ENCODE measurements around the gene ZNF470. TPM values are rescaled to one million over a fixed set of nuclear protein-coding genes. Genes with fewer than 3 reads are reported as not detected.

Gene ZNF470
- total RNA-seq, 4 donors from 2014 or later, result 1.3 to 2.6 (median 1.9) TPM

DNA sequence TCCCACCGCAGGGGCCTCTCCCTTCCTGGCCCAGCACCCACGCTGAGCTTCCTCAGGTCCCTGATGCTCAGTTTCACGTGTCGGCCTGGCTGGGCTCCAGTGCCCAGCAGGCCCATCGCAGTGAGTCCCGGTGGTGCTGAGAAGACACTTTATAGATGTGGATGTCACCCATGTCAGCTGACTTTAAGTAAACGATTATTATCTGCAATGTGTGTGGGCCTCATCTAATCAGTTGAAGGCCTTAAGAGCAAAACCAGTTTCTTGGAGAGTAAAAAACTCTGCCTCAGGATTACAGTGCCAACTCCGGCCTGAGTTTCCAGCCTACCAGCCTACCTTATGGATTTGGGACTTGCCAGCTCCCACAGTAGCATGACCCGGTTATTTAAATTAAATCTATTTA is 58.4 kb downstream of the ZNF470 start:
- 96 to 97% methylated on average over 9 of the region's 9 CpGs for WGBS, 2 donors
- H3K4me3 ChIP-seq (ENCODE audit: low read depth, poor library complexity, severe bottlenecking), result no peak overlapping the region
- intact Hi-C loops (cut with DNase I; ENCODE audit: low total_unique reads), result no loop called here
- DNase-seq (ENCODE audit: low spot score in 2 of 2), result peak in 1 of 2 donors; percentile 37
- TF ChIP-seq, protein P1, sequence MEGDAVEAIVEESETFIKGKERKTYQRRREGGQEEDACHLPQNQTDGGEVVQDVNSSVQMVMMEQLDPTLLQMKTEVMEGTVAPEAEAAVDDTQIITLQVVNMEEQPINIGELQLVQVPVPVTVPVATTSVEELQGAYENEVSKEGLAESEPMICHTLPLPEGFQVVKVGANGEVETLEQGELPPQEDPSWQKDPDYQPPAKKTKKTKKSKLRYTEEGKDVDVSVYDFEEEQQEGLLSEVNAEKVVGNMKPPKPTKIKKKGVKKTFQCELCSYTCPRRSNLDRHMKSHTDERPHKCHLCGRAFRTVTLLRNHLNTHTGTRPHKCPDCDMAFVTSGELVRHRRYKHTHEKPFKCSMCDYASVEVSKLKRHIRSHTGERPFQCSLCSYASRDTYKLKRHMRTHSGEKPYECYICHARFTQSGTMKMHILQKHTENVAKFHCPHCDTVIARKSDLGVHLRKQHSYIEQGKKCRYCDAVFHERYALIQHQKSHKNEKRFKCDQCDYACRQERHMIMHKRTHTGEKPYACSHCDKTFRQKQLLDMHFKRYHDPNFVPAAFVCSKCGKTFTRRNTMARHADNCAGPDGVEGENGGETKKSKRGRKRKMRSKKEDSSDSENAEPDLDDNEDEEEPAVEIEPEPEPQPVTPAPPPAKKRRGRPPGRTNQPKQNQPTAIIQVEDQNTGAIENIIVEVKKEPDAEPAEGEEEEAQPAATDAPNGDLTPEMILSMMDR (IDR thresholded peaks at IDR 0.05), result no peak
- no peak for TF ChIP-seq POLR2A (IDR thresholded peaks at IDR 0.05)

DNA sequence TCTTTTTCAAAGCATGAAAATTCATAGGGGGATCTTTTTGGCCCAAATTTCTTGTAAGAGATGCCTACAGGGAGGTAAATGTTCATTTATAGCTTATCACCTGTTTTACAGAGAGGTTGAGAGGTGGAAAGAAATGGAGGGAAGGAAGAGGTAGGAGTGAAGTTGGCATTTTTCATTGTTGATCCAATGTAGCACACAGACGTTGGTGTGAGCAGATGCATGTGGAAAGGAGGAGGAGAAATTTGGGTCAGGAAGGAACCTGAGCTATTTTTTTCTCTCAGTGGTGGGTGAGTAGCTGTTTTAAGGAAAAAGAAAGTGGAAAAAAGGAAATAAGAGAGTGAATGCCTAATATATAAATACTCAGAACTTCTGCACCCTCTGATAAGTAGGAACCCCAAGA is 65.8 kb downstream of the ZNF470 start:
- intact Hi-C loops (cut with DNase I; ENCODE audit: low total_unique reads), result no loop called here
- H3K4me3 ChIP-seq (ENCODE audit: low read depth, poor library complexity, severe bottlenecking), result no peak overlapping the region
- no peak for DNase-seq (ENCODE audit: low spot score in 2 of 2)
- 26 to 31% methylated on average over 1 of the region's 1 CpG for WGBS, 2 donors
- TF ChIP-seq, protein P1 (IDR thresholded peaks at IDR 0.05), result no peak
- no peak for TF ChIP-seq POLR2A (IDR thresholded peaks at IDR 0.05)

DNA sequence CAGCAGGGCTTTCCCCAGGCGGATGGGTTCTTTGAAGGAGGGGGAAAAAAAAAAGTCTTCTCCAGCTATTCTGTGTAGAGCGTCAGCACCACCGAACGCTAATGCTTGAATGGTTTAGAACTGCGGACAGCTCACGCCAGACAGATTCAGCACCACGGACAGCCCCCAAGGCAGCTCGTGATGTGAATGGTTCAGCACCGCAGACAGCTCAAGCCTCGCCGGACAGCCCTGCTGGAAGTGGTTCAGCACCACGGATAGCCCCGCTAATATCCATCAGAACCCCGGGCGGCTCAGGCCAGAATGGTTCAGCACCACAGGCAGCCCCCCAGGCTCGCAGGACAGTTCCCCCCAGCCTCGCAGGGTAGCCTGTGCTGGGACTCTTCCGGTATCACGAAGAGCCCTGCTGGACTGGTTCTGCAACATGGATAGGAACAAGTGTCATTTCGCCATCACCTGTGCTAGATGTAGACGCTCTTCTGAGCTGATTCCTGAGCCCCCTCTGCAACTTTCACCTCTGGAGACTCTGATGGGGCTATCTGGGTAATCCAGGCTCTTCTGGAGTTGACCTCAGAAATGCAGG is 70.8 kb downstream of the ZNF470 start:
- no peak for TF ChIP-seq POLR2A (IDR thresholded peaks at IDR 0.05)
- TF ChIP-seq, protein P1 (IDR thresholded peaks at IDR 0.05), result no peak
- peak; percentile 15 to 81 for DNase-seq (ENCODE audit: low spot score in 2 of 2)
- 8 to 9% methylated on average over 11 to 21 of the region's 21 CpGs for WGBS, 2 donors
- intact Hi-C loops (cut with DNase I; ENCODE audit: low total_unique reads), result no loop called here
- H3K4me3 ChIP-seq (ENCODE audit: low read depth, poor library complexity, severe bottlenecking), result no peak overlapping the region

Other genes starting within 250 kb of the ZNF470 start
- 1 to 10 TPM; 2.9 to 5.4 (median 4.3) TPM for gene ZNF582, start 173.9 kb upstream of the ZNF470 start, total RNA-seq
- gene ZNF583, start 163.1 kb upstream of the ZNF470 start, total RNA-seq, result 1 to 10 TPM; 2.1 to 3.8 (median 2.6) TPM
- gene ZNF667, start 90.1 kb upstream of the ZNF470 start, total RNA-seq, result 1 to 10 TPM; 2.0 to 3.3 (median 3.0) TPM
- 1 to 10 TPM; 1.5 to 3.2 (median 2.7) TPM for gene ZNF471, start 59.6 kb upstream of the ZNF470 start, total RNA-seq
- 1 to 10 TPM; 5.3 to 7.4 (median 6.8) TPM for gene ZFP28, start 28.5 kb upstream of the ZNF470 start, total RNA-seq
- gene ZNF71, start 27.8 kb downstream of the ZNF470 start, total RNA-seq, result 1 to 10 TPM; 6.7 to 9.2 (median 7.2) TPM
- gene SMIM17, start 75.7 kb downstream of the ZNF470 start, total RNA-seq, result not detected
- 1 to 10 TPM in 2 of 4 donors, under 1 TPM in 2; 0.30 to 1.3 (median 0.84) TPM for gene ZNF835, start 104.3 kb downstream of the ZNF470 start, total RNA-seq

Data from lower leg skin (tissue), 4 donors.